NCI-H510A (cell line): ENCODE data around the gene ART4.
A peak's percentile ranks its signal among the peaks of the same experiment; 100 is the strongest.

Source experiments
- DNase-seq: peaks from one replicate; lab custom pipeline; 2025; lab: John Stamatoyannopoulos, UW

Gene ART4

DNA sequence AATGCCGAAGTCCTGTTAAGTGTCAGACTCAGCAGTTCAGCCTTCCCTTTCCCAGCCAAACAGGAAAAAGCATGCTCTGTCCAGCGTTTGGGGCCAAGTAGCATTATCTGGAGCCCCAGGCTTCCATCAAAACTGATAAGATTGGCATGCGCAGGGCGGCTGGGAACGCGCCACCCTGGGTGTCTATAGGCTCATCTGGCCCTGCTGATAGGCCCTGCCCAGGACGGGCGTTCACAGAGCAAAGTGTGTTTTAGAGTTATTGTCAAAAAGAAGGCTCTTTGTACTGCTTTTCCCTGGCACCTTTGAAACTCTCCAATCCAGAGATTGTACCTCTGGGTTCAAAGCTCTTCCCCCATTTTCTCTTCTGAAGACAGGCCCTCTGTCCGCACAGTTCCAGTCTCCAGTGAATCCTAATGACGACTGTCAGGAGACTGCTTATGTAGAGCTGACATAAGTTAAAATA, at the start of gene ART4:
Gene ART4, minus strand, starts transcription at position 102 of the 463 bp plus-strand sequence. CDS start 413 bp downstream, outside the sequence.
- no peak for DNase-seq

GRCh38 chr12:14892726-14893505, 49.6 kb upstream of the ART4 start:
- no peak for DNase-seq

DNA sequence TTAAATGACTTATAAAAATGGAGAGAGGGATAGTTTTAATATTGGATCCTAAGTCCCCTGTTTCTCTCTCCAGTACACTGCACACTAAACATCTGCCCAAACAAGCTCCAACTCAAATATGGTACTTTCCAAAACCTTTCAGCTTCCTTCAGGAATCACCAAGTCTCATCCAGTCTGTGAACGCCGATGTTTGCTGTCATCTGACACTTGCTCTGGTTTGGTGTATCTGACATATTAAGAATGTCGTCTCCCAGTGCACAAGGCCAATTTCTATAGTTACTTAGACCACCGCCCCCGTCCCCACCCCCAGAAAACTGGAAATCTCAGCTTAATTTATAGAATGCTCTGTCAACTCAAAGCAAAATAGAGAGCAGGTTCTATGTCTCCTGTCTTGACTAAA, 47.4 kb upstream of the ART4 start:
- no peak for DNase-seq

- DNase-seq, result peak; percentile 61
Observed at GRCh38 chr12:14886271-14886670, 42.9 kb upstream of the ART4 start.

DNA sequence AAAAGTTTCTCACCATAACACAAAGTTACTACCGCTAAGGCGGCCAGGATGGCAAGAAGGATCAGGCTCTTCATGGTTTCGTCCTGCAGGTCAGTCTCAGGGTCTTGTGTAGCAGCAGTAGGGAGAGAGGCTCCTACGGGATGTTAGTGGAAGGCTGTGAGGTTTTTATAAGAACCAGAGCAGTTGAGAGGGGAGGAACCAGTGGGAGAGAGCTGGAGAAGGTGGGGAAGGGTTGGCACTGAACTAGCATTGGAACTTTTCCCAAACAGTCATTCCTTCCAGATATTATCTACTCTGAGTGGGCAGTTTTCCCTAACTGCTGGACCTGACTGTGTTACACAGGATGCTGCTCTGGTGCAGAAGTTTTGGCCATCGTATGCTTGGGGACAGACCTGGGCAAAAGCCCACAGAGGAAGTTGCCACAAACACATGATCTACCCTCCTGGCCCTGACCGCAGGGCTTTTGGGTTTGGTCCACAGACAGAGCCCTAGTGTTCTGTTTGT, 42.4 kb upstream of the ART4 start, which contains the start of gene MGP:
Gene MGP, minus strand, starts transcription at position 137 of the 504 bp plus-strand sequence. Its CDS starts 63 bp downstream, at position 74.
- DNase-seq, result no peak

- DNase-seq, result peak; percentile 17
Observed at GRCh38 chr12:14884458-14884878, 41.1 kb upstream of the ART4 start.

DNA sequence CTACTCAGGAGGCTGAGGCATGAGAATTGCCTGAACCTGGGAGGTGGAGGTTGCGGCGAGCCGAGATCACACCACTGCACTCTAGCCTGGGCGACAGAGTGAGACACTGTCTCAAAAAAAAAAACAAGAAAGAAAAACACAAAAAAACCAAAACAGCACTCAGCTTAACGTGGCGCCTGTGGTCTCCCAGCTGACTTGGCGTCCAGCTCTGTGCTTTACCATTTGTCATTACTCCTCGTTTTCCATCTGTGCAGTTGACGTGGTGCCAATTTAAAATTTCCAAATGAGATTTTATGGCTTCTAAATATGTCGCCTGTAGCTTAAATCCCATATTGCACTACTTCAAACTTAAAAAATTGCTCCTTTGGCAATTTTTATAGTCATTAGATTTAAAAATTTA, 40.4 kb upstream of the ART4 start:
- DNase-seq, result no peak

- no peak for DNase-seq
Observed at GRCh38 chr12:14880890-14881453, 37.6 kb upstream of the ART4 start.

DNA sequence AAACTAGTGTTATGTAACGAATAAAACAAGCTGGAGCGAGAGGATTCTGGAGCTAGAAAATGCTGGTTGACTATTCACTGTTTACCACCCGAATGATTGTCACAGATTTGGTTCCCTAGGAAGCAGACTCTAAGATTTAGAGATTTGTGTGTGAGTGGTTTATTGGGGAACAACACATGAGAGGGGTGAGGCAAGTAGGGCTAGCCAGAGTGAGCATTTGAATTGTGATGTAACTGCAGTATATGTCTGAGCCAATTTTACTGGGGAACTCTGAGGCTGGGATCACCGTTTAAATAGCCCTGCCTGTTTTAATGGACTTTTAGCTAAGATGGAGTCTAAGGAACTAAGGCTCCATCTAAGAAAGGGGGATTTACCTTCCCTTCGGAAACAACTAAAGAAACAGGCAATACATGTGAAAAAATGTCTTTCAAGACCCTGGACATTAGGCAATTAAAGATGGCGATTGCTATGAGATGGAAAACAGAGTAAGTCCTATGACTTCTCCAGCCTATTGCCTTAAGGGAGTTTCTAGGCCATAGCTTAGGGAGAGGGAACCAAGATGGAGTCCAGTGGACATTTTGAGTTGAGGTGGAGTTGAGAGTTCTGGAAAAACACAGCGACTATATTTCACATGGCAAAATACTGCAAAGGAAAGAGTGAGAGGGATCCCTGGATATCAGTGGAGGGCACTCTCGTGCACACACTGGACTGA, 36.1 kb upstream of the ART4 start:
- no peak for DNase-seq

DNA sequence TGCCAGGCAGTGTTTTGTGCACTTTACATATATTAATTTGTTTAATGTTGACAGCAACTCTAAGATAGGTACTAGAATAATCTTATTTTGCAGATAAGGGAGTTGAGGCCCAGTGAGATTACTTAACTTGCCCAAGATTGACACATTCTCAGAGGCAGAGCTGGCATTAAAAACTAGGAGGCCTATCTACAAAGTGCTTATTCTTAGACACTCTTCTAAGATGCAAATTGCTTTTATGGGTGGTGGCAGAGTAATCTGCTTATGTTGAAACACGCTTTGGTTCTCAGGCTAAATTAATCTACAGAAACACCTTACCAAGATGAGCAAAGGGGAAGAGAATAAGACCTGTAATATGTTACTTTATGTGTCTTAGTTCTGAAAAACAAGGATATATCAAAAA, 35.2 kb upstream of the ART4 start:
- no peak for DNase-seq

- DNase-seq, result no peak
Observed at GRCh38 chr12:14876833-14877232, 33.5 kb upstream of the ART4 start.

DNA sequence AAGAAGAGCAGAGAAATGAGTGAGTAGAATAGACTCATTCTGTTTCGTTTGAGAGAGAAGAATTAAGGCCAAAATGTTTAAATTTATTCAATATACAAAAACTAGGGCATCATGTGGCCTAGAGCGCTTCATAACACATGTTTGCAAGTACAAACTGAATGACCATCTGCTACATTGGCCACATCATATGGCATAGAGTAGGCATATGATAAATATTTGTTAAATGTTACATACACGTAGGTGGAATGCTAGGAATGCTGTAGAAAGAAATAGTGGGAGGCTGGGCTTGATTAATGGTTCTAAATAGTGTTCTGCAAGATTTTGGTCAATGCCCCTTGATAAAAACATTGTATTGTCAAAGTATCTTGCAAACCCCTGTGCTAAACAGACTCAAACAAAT, 31.6 kb upstream of the ART4 start:
- no peak for DNase-seq

DNA sequence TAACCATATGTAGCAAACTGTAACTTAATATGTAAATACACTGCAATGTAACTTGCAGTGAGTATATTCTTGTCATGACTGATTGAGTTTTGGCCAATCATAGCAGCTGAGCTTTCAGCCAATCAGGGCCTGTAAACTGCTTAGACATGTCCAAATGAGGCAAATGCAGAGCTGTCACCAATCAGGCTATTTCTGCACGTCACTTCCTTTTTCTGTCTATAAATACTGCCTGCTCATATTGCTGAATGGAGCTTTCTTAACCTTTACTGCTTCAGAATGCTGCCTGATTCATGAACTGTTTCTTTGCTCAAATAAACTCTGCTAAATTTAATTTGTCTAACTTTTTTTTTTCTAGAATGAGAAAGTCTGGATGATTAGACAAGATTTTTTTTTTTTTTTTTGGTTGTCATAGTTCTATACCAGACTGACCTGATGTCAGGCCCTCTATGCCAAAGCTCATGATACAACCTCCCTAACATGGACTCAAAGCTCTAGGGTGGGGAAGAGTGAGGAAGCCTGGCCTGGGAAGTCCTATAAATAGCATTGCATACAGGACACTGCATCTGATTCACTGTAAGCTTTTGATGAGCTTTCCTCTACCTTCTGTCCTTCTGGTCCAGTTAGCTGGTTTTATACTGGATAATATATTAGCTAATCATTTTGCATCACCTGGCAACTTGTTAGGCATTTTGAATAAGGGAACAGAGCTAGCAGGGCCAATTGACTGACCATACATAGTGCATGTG, 30.3 kb upstream of the ART4 start:
- no peak for DNase-seq

DNA sequence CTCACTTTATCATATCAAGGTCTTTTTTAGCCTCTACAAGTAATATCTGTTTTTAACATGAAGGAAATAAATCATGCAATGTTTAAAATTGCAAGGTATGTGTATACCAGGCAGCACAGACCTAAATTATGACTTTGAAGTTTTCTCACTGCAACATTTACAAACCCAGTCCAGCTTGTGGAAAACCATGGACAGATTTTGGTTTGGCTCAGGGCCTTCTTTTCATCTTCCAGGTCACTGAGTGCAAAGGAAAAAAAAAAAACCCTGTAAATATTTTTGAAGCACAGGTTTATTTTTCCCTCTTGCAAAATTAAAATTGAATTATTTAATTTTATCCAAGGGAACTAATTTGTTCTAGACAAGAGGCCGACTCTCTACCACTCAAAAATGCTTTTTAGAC, 28.6 kb upstream of the ART4 start:
- no peak for DNase-seq

DNA sequence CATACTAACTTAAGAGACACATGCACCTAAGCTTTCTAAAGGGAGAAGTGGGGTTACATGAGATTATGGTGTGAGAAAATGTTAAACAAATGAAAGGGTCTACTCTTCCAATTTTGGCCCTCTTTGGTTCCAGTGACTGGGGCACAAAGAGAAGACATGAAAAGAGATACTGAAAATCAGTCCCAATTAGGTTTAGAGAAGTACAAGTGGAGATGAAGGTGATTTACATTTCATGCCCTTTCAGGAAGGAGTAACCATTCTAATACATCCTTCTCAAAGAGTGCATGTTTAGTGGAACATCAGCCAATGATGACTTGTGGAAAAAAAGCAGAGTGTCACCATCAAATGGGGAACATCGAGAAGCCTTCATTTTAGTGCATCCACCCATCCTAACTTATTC, 27.9 kb upstream of the ART4 start:
- DNase-seq, result no peak

GRCh38 chr12:14868916-14869506, 25.7 kb upstream of the ART4 start:
- DNase-seq, result no peak

GRCh38 chr12:14860490-14860889, 17.2 kb upstream of the ART4 start:
- no peak for DNase-seq

GRCh38 chr12:14858513-14858912, 15.2 kb upstream of the ART4 start:
- no peak for DNase-seq

GRCh38 chr12:14854586-14855183, 11.4 kb upstream of the ART4 start:
- DNase-seq, result no peak

- DNase-seq, result no peak
Observed at GRCh38 chr12:14853961-14854360, 10.6 kb upstream of the ART4 start.

DNA sequence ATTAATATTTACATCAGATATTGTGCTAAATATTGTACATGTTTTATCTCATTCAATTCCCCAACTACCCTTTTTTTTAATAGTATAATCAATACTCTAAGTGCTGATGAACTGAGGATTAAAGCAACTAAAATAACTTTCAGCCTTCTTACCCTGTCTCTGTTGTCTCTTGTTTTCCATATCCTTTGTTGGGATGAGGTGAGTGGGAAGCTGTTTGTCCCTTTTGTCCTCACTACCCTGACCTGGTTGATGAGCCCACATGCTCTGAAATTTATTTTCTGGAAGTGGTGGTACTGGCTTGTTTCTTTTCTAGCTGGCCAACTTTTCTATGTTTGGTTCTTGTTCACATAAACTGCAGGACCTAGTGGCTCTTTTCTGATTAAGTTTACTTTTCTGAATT, 9.6 kb upstream of the ART4 start:
- DNase-seq, result no peak
